GM21528 (cell line): Measurements from ENCODE around the gene ABLIM2.

ENCODE experiments used
- ATAC-seq: cut with Tn5 transposase; IDR thresholded peaks from one replicate; pipeline ENCODE4 v1.9.1; 2021; ENCODE audit warnings: mild to moderate bottlenecking, moderate library complexity; ENCODE audit not compliant: unreplicated experiment, low FRiP score

The ABLIM2 gene

DNA sequence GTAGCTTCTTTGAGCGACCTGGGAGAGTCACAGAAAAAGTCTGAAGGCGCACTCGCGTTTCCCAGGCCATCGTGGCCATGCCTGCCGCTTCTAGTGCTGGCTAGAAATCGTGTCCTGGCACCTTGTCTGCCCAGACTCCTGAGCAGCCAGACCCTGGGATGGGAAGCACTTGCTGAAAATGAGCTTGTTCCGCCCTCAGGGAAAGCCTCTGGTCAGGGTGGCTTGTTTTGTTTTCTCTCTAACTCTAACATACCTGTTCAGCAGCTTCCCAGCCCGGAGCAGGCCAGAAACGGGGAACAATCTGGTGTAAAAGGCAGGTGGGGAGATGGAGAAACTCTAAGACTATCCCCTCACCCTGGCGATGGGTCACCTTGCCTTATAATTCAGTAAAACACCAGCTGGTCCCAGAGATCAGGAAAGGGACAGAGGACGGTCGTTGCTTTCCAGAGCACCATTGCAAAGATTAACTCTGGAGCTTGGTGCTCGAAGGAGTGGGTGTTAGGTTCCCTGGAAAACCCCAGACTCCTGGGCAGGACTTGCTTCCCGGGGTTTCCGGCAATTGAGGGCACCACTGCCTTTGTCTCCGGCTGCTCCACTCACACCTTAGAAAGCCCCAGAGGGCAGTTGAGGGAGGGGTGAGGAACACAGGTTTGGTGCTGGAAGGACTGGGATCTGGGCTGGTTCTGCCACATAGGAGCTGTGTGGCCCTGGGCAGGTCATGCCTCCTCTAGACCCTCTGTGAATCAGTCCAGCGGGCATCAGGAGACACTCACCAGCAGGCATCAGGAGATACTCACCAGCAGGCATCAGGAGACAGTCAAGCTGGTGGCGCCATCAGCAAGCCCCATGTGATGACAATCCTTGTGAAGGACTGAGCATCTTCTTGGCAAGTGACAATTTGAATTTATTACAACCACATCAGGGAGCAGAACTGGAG is 36.0 kb upstream of the ABLIM2 start:
- ATAC-seq: no peak

DNA sequence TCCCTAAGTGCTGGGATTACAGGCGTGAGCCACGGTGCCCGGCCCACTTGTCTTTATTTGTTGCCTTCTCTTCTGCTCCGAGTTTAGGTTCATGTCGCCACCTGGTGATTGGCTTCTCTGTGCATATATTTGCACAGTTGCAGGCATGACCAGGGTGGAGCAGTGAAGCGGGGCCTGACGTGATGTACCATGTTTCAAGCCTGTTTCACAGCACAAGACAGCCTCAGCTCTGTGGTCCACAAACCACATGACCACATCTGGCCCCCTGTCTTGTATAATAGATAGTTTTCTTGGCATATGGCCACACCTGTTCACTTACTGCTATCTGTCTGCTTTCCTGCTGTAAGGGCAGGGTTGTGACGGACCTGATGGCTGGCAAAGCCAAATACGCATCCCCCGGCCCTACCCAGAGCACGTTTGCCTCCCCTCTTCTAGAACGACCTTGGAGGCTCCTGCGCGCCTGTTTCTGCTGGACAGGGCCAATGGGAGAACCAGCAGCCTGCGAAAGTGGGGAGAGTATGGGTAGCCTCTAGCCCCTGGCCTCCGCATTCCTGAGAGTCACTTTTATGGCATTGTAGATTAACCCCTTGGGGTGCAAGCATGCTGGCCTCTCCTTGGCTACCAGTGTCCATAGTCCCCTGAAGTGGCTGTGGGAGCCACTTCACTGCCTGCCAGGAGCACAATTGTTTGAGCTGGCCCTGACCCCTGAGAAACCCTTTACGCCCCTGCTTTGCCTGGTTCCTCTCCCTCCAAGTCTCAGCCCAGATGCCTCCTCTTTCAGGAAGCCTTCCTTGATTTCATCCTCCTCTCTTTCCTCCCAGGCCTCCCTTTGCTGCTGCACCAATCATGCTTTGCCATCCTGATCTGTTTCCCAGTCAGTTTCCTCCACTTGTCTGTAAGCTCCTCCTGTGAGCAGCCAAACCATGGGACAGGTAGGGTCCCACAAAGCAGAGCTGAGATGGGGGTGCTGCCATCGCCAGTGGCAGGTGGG is 34.4 kb upstream of the ABLIM2 start:
- ATAC-seq: peak; percentile 76

DNA sequence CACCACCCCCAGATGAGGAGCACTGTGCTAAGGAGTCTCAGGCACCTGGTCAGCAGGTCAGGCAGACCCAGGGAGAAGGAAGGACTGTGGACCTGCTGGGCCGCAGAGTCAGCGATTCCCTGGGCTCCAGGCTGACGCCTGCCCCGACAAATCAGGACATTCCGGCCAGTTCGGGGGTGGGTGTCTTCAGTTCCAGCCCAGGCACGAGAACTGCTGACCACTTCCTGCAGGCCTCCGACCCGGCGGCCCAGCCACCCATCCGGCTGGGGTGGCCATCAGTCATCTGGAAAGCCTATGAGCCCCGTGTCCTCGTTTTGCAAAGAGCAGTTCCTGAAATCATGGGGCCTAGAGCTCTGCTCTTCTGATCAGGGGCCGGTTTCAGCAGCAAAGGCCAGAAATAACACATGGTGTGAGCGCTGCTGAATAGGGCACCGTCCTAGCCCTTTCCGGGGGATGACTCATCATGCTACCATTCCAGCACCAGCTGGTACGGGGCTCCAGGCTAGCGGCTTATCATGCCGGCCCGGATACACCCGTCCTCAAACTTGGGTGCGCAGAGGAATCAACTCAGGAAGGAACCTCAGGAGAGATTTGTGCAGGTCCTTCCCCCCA is 32.6 kb upstream of the ABLIM2 start:
- no peak for ATAC-seq

DNA sequence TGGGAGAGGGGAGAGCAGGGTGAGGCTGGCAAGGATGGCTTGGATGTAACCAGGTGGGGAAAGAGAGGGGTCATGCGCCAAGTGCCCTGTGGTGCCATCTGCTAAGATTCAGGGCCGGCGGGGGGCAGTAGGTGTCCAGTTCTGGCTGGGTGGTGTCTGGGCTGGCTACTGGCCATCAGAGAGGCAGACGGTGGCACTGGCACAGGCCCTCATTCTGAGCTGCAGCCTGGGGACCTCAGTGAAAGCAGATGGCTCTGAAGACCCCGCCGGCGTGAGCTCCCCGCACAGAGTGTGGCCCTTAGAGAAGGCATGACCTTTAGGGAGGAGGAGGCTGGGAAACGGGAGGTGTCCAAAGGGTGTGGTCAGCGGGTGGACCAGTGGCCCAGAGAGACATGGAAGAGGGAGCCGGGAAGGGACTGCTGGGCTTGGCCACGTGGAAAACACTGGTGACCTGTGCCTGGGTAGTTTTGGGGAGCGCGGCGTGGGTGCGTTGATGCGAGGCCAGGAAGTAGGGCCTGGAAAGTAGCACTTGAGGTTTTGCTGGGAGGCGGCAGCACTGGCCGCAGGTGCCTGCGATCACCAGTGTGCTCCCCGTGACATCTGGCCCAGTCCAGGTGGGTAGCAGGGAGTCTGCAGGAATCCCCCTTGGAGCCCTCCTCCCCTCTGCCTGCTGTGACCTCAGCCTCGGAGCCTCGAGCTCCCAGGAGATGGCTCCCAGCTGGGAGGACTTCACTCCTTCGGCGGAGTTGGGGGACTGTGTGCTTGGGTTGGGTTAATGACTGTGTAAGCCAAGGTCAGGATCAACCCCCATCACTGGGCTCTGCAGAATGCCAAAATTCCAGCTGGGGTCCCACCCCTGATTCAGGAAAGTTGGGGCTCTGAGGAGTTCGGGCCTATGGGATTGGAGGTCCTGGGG is 31.2 kb upstream of the ABLIM2 start:
- no peak for ATAC-seq

DNA sequence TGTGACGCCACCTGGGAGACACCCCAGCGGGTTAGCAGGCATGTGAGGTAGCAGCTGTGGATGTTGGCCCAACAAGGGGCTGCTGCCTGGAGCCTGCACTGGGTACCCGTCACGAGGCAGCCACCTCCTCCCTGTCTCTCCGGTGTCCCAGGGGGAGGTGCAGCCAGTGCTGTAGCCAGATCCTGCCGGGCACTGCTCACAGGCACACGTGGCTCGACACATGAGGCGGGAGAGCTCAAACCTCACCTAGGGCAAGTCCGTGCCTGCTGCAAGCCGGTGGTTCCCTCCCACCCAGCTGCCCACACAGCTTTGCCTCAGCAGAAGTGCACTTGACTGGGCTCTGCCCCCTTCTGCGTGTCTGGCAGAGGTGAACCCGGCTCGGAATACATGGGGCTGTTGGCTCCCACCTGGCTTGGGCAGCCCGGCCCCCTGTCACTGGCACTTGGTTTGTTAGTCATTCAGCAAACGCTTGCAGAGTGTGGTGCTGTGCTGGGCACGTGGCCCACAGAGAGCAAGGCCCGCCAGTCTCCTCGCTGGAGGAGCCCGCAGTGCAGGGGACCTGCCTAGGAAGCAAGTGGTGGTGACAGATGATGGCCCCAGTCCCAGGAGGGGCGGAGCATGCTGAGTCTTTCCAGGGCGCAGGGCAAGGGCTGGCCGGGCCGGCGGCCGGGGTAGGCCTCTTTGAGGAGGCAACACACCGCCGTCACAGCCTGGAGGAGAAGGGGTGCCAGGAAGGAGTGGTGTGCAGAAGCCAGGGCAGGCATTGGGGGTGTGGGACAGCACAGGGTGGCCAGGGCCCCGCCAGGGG is 30.3 kb upstream of the ABLIM2 start:
- ATAC-seq: no peak

DNA sequence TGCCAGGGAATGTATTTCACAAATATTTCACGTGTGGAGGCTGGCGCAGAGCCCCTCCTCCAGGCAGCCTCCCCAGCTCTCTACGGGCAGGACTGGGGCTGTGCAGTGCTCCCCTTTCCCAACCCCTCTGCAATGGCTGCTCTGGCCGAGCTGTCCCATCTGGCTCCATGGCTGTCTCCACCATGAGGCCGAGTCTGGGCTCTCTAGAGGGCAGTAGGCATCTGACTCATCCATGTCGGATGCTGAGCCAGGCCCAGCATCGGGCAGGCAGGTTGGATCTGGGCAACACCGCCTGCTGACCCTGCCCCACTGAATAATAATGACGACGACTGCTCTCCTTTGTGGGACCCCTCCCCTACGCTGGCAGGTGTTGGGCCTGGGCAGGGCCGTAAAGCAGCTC is 29.5 kb upstream of the ABLIM2 start:
- ATAC-seq: no peak

DNA sequence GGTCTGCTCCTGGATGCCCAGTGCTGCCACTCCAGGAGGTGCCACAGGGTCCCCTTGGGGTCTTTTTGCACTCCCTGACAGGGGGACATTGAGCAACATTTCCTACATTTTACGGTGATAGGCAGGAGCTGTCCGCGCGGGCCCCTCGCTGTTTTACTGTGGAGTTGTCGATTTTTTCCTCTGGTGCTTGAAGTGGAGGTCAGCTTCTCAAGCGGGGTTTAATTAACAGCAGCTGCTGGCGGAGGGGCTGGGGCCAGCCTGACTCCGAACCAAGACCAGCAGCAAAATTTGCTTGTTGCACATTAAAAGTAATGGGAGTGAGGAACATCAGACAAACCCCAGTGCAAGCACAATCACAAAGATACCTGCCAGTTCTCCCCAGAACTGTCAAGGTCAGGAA is 27.3 kb upstream of the ABLIM2 start:
- ATAC-seq: no peak

DNA sequence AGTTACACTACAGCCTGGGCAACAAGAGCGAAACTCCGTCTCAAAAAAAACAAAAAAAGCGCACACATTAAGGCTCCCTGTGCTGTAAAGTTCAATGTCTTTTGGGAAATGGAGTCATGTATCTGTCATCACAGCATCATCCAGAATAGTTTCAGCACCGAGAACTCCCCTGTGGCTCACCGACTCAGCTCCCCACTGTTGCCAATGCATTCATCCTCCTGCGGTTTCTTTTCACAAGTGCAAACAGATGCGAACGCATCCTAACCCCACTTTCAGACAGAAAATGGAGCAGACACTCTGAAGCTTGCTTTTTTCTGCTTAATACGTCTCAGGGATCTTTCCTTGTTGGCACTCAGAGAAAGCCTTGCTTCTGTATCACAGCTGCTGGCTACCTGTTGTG is 26.7 kb upstream of the ABLIM2 start:
- ATAC-seq: no peak

DNA sequence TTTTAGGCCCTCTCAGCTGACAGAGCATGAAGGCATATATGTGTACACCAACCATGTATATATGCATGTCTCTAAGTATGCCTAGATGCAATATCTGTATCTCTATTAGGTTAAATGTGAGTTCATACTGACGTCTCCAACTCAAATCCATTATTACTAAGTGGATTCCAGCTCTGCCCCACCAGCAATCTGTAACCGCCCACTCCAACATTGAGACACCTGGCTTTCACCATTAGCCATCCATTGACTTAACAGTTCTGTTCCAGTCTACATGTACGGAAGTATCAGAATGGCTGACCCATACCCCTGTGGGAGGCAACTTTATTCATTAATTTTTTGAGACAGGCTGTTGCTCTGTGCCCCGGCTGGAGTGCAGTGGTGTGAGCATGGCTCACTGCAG is 25.4 kb upstream of the ABLIM2 start:
- no peak for ATAC-seq

DNA sequence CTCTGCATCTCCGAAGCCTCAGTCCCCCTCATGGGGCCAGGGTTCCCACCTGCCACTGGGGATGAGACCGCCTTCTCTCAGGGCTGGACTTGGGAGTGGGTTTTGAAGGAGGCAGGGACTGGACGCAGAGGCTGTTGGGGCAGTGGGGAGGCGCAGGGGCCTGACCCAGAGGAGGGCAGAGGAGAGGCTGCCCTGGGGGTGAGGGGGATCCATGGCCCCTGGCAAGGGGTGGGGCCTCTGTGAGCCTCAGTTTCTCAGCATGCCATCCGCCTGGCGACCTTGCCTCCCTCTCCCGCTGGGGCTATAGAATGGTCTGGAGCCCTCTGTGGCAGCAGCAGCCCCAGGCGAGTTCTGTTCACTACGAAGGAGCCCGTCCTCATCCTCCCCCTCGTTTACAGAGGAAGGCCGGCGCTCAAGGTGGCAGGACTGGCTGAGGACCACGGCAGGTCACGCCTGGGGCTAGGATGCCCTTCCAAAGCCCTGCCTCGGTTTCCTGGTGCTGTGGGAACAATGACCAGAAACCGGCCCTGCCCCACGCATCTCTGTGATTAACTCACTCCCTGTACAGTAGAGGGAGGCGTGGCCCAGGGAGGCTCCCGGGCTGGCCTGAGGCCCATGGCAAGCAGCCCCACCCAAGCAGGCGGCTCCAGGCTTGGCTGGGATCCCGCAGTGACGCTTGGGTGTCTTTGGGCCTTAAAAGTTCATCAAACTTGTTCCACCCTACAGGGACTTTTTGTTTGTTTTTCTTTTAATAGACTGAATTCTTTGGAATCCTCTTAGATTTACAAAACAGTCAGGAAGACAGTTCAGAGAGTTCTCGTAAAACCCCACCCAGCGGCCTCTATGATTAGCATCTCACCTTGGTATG is 24.5 kb upstream of the ABLIM2 start:
- ATAC-seq: no peak

DNA sequence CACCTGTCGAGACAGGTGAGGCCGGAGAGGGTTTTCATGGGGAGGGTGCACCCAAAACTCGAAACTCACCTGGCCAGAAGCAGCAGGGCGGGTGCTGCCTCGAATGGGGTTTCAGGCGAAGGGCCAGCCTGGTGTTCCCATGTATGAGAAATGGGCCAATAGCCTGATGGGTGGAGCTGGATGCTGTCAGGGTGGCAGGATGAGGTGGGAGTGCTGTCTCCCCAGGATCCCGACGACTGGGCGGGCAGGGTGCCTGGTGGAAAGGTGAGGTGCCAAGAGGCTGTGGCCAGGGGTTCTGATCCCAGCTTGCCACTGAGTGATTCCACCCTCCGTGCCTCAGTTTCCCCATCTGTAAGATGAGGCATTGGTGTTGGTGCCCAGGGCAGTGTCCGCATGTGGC is 23.7 kb upstream of the ABLIM2 start:
- ATAC-seq: no peak

DNA sequence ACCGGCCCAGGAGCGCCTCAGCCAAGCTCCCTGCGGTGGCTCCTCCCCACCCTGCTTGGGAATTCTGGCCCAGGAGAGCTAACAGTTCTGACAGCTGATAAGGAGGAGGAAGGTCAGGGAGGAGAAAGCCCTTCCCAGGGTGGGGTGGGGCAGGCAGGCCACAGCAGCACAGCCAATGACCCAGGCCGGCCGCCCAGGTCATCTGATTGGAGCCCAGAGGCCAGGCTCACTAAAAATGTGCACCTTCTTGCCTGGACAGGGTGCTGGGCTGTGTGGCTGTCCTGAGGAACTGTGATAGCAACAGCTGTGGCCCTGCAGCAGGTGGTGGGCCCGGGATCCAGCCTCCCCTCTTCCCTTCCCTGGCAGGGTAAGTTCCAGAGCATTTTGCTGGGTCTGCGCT is 23.2 kb upstream of the ABLIM2 start:
- no peak for ATAC-seq

DNA sequence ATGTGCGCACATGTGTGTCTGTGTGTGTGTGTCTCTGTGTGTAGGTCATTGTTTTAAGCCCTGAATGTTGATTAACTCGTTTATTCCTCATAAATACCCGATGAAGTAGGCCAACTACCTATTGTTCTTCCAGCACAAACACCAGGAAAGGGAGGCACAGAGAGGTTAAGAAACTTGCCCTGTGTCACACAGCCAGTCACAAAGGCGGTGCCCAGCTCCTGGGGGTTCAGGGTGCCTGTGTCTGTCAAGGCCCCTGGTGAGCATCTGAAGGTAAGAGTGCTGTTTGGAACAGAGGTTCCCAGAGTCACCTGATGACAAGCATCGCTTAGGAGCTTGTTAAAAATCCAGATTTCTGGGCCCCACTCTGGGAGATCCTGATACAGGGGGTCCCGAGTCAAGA is 22.5 kb upstream of the ABLIM2 start:
- ATAC-seq: no peak

DNA sequence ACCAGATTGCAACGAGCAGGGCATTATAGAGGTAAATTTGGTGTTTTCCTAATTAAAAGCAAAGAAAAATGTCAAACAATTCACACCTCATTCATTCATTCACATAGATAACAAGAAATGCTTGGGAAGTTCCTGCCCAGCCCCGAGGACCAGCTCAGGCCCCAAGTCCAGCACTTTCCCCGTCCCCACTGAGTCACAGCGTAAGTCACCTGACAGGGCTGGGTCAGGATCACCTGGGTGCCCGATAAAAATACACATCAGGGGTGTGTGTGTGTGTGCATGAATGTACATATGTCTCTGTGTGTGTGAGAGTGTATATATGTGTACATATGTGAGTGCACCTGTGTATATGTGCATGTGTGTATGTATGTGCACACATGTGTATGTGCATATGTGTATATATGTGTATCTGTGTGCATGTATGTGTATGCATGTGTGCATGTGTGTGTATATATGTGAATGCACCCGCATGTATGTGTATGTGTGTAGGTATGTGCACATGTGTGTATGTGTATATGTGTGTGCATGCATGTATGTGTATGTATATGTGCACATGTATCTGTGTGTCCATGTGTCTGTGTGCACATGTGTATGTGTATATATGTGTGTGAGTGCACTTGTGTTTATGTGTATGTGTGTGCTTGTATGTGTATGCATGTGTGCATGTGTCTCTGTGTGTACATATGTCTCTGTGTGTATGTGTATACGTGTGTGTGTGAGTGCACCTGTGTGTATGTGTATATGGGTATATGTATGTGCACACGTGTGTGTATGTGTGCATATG is 21.9 kb upstream of the ABLIM2 start:
- ATAC-seq: no peak

DNA sequence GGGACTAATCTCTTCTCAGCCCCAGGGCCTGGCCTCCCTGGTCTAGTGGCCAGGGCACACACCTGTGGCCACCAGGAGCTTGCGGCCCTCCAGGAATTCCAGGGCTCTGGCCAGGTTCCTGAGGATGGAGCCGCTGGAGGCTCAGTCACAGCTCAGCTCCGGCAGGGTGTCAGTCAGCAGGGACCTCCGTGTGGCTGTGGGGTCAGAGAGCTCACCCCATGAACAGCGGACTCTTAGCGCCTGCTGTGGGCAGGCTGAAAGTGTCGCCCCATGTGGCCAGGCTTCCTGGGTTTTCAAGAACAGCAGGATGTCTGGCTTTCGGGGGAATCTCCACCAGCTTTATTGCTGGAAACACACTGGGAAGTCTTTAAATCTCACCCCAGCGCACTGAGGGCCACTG is 21.2 kb upstream of the ABLIM2 start:
- no peak for ATAC-seq

DNA sequence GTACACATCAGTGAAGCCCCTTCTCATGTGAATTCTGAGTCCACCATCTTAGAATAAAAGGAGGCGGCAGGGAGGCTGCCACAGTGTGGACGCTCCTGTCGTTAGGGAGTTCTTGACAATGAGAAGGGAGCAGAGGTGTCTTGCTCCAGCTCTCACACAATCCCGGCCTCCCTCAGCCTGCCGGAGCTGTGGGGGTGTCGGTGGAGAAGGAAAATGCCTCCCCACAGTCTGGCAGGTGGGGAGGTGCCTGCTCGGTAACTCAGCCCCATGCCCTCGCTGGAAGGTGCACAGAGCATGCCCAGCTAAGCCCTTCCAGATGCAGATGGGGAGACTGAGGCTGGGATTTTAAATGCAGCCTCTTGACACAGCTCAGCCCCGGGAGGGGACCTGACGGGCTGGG is 20.5 kb upstream of the ABLIM2 start:
- no peak for ATAC-seq

DNA sequence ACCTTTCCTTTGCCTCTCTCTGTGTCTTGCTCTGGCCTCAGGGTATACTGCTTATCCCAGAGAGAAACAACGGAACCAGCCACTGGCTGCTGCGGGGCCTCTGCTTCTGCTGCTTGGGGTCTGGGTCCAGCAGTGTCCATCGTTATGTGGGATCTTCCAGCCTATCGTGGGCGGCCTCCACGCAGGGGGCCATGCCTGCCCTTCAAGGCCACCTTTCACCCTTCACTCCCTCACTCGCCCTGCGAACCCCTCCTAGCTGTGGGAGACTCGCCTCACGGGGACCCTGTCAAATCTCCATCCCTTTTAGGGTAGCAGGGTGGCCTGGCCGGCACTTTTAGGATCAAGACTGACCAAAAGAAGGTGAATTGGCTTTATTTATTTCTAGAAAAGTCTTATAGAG is 19.3 kb upstream of the ABLIM2 start:
- ATAC-seq: no peak
